ENCODE data around the gene PAFAH2.

DNA sequence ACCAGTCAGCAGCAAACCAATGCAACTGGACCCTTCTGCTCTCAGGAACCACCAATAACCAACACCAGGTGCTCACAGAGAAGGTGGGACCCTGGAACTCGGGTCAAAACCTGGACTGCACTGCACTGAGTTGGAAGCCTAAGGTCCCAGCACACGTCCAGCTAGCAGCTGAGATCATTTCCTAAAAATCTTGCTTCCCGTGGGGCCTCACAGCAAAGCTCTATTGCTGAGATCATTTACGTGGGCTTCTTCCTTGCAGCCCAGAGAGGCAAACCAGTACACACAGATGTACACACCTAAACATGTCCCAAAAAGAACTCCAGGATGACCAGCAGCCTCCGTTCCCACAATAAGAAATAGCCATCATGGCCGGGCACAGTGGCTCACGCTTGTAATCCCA is 68.8 kb downstream of the PAFAH2 start:
- TF ChIP-seq, protein P1, sequence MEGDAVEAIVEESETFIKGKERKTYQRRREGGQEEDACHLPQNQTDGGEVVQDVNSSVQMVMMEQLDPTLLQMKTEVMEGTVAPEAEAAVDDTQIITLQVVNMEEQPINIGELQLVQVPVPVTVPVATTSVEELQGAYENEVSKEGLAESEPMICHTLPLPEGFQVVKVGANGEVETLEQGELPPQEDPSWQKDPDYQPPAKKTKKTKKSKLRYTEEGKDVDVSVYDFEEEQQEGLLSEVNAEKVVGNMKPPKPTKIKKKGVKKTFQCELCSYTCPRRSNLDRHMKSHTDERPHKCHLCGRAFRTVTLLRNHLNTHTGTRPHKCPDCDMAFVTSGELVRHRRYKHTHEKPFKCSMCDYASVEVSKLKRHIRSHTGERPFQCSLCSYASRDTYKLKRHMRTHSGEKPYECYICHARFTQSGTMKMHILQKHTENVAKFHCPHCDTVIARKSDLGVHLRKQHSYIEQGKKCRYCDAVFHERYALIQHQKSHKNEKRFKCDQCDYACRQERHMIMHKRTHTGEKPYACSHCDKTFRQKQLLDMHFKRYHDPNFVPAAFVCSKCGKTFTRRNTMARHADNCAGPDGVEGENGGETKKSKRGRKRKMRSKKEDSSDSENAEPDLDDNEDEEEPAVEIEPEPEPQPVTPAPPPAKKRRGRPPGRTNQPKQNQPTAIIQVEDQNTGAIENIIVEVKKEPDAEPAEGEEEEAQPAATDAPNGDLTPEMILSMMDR (CRISPR knock-in tag; IDR thresholded peaks at IDR 0.05): no peak
- TF ChIP-seq DNMT3B (CRISPR knock-in tag; conservative IDR thresholded peaks at IDR 0.05) (no peak), RXRA (CRISPR knock-in tag; IDR thresholded peaks at IDR 0.05) (no peak), TCF7L2 (IDR thresholded peaks at IDR 0.05; ENCODE audit: low read depth, low read length) (no peak), NFE2L2 (IDR thresholded peaks at IDR 0.05; ENCODE audit: low read length) (no peak), EP300 (IDR thresholded peaks at IDR 0.05; ENCODE audit: low read depth in 2 of 2, low read length in 2 of 2) (no peak), EP300 (CRISPR knock-in tag; IDR thresholded peaks at IDR 0.05; ENCODE audit: borderline replicate concordance) (no peak), CEBPB (IDR thresholded peaks at IDR 0.05; ENCODE audit: borderline replicate concordance, low read depth, low read length) (no peak), BHLHE40 (IDR thresholded peaks at IDR 0.05; ENCODE audit: low read length) (no peak), SP2 (CRISPR knock-in tag; IDR thresholded peaks at IDR 0.05) (no peak)
- TF ChIP-seq, protein P2, sequence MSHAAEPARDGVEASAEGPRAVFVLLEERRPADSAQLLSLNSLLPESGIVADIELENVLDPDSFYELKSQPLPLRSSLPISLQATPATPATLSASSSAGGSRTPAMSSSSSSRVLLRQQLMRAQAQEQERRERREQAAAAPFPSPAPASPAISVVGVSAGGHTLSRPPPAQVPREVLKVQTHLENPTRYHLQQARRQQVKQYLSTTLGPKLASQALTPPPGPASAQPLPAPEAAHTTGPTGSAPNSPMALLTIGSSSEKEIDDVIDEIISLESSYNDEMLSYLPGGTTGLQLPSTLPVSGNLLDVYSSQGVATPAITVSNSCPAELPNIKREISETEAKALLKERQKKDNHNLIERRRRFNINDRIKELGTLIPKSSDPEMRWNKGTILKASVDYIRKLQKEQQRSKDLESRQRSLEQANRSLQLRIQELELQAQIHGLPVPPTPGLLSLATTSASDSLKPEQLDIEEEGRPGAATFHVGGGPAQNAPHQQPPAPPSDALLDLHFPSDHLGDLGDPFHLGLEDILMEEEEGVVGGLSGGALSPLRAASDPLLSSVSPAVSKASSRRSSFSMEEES (CRISPR knock-in tag; IDR thresholded peaks at IDR 0.05): no peak
- TF ChIP-seq, protein P3, sequence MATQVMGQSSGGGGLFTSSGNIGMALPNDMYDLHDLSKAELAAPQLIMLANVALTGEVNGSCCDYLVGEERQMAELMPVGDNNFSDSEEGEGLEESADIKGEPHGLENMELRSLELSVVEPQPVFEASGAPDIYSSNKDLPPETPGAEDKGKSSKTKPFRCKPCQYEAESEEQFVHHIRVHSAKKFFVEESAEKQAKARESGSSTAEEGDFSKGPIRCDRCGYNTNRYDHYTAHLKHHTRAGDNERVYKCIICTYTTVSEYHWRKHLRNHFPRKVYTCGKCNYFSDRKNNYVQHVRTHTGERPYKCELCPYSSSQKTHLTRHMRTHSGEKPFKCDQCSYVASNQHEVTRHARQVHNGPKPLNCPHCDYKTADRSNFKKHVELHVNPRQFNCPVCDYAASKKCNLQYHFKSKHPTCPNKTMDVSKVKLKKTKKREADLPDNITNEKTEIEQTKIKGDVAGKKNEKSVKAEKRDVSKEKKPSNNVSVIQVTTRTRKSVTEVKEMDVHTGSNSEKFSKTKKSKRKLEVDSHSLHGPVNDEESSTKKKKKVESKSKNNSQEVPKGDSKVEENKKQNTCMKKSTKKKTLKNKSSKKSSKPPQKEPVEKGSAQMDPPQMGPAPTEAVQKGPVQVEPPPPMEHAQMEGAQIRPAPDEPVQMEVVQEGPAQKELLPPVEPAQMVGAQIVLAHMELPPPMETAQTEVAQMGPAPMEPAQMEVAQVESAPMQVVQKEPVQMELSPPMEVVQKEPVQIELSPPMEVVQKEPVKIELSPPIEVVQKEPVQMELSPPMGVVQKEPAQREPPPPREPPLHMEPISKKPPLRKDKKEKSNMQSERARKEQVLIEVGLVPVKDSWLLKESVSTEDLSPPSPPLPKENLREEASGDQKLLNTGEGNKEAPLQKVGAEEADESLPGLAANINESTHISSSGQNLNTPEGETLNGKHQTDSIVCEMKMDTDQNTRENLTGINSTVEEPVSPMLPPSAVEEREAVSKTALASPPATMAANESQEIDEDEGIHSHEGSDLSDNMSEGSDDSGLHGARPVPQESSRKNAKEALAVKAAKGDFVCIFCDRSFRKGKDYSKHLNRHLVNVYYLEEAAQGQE (IDR thresholded peaks at IDR 0.05; ENCODE audit: borderline replicate concordance in 1 of 2, low read depth in 1 of 2, low read length in 2 of 2): no peak
